ENCODE measurements around the gene IPP.

DNA sequence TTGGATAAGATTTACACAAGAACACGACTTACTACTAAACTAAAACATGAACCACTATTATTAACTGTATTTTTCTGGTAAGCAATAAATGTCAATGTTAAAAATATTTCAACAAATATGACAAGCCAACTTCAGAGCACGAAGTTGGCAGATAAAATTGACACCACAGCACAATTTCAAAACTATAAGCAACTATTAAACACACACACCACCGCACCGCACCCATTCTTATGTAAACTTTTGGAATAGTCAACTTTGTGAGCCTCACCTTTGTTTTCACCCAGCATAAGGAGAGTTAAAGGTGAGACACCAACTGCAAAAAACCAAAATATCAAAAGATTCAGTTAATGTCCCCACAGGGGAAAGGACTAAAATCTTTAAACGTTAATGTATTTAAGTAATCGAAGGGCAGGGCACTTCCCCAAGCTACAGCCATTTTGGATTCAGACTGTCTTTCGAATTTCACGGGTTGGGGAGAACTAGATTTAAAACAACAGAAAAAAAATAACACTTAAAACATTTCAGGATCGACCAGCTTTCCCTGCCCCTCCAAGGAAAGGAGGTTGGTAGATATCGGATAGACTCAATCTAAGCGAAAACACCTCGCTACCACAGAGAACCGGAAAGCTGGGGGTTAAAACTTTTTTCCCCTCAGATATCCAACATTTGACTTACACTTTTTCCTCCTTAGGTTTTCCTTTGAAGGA is 65.0 kb downstream of the IPP start:
- TF ChIP-seq, protein P1, sequence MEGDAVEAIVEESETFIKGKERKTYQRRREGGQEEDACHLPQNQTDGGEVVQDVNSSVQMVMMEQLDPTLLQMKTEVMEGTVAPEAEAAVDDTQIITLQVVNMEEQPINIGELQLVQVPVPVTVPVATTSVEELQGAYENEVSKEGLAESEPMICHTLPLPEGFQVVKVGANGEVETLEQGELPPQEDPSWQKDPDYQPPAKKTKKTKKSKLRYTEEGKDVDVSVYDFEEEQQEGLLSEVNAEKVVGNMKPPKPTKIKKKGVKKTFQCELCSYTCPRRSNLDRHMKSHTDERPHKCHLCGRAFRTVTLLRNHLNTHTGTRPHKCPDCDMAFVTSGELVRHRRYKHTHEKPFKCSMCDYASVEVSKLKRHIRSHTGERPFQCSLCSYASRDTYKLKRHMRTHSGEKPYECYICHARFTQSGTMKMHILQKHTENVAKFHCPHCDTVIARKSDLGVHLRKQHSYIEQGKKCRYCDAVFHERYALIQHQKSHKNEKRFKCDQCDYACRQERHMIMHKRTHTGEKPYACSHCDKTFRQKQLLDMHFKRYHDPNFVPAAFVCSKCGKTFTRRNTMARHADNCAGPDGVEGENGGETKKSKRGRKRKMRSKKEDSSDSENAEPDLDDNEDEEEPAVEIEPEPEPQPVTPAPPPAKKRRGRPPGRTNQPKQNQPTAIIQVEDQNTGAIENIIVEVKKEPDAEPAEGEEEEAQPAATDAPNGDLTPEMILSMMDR (IDR thresholded peaks at IDR 0.05): no peak
- no peak for TF ChIP-seq POLR2A (IDR thresholded peaks at IDR 0.05)
